Panc1 (cell line): ENCODE results near the gene CHD1L. TPM values are rescaled to one million over a fixed set of nuclear protein-coding genes. Genes with fewer than 3 reads are reported as not detected.

ENCODE experiments used
- ATAC-seq: fragments of 200-7000 bp; cut with Tn5 transposase; 2 replicates; pipeline ENCODE4 v1.9.1; 2020; ENCODE audit warnings: mild to moderate bottlenecking, moderate library complexity
- BruUV-seq: library from RNA; stranded (reverse); fragments of 400-500 nt; replicated peaks from 2 replicates; lab custom pipeline; 2021; lab: Mats Ljungman, UMichigan
- CTCF ChIA-PET: fragments of 300-600 bp; sonication (Branson Sonifier 250); formaldehyde crosslinking; loops from one replicate; lab custom pipeline; 2022; ENCODE audit warnings: antibody characterized with exemption; lab: Charles Lee
- POLR2A ChIA-PET: fragments of 300-600 bp; sonication (Branson Sonifier 250); formaldehyde crosslinking; loops from one replicate; lab custom pipeline; 2022; ENCODE audit warnings: antibody characterized with exemption; lab: Charles Lee
- DNase-seq: peaks from one replicate; pipeline ENCODE4 v3.0.0-alpha.2; 2010; ENCODE audit warnings: low read depth, low spot score
- H3K27ac ChIP-seq: 2 replicates; pipeline ENCODE4 v1.5.1; 2011; ENCODE audit warnings: mild to moderate bottlenecking, low read length, inconsistent platforms
- H3K27me3 ChIP-seq: fragments of 200-500 bp; sonication (Bioruptor generic); 2 replicates; pipeline ENCODE4 v1.6.0; 2014; ENCODE audit warnings: low read length, inconsistent platforms; ENCODE audit not compliant: control insufficient read depth, insufficient read depth
- H3K36me3 ChIP-seq: fragments of 200-500 bp; sonication (Bioruptor generic); 2 replicates; pipeline ENCODE4 v1.5.1; 2014; ENCODE audit warnings: inconsistent platforms, mild to moderate bottlenecking, low read length, moderate library complexity; ENCODE audit not compliant: control insufficient read depth, insufficient read depth
- H3K4me1 ChIP-seq: 2 replicates; pipeline ENCODE4 v1.5.1; 2011; ENCODE audit warnings: inconsistent platforms, mild to moderate bottlenecking, low read length, moderate library complexity; ENCODE audit not compliant: control insufficient read depth, insufficient read depth
- H3K4me3 ChIP-seq, 2 experiments: 2 replicates each; pipeline ENCODE4 v1.5.1; 2011 to 2012; ENCODE audit warnings: low read depth in 2 of 2, low read length in 2 of 2, mild to moderate bottlenecking in 2 of 2, inconsistent platforms in 1 of 2, moderate library complexity in 1 of 2
- H3K9me3 ChIP-seq: fragments of 200-500 bp; sonication (Bioruptor generic); 2 replicates; pipeline ENCODE4 v1.5.1; 2014; ENCODE audit warnings: low read depth, mild to moderate bottlenecking, inconsistent platforms, low read length, moderate library complexity; ENCODE audit not compliant: control insufficient read depth, insufficient read depth
- CTCF ChIP-seq: fragments of 450-650 bp; IDR thresholded peaks from 2 replicates; pipeline ENCODE4 v1.5.1; 2017; ENCODE audit warnings: mild to moderate bottlenecking
- POLR2AphosphoS5 ChIP-seq: IDR thresholded peaks from 2 replicates; pipeline ENCODE4 v1.6.1; 2012; ENCODE audit warnings: mild to moderate bottlenecking, low read depth, low read length, moderate library complexity
- REST ChIP-seq, 2 experiments: IDR thresholded peaks; 2 replicates each; pipeline ENCODE4 v1.6.1; 2011 to 2012; ENCODE audit warnings: low read depth in 2 of 2, control low read depth in 1 of 2, low read length in 1 of 2, mild to moderate bottlenecking in 1 of 2, moderate library complexity in 1 of 2; ENCODE audit not compliant: insufficient read depth in 1 of 2
- SIN3A ChIP-seq: IDR thresholded peaks from 2 replicates; pipeline ENCODE4 v1.6.1; 2012; ENCODE audit warnings: low read depth, mild to moderate bottlenecking, low read length, moderate library complexity, borderline replicate concordance; ENCODE audit not compliant: insufficient read depth
- TCF7L2 ChIP-seq: IDR thresholded peaks from 2 replicates; pipeline ENCODE4 v1.6.1; 2011; ENCODE audit warnings: mild to moderate bottlenecking, low read depth, low read length, inconsistent platforms
- in situ Hi-C: cut with HindIII; loops from 2 replicates; pipeline ENCODE4 v1.10.0; 2016; ENCODE audit warnings: low sequenced_read_pairs, low pct_unique_long_range_greater_than_20kb
- intact Hi-C: fragments of 100-400 bp; cut with micrococcal nuclease; formaldehyde crosslinking; loops from one replicate; pipeline ENCODE4 v1.10.0; 2022; ENCODE audit not compliant: unreplicated experiment
- total RNA-seq: library from RNA; stranded (reverse); gene quantifications from one replicate; pipeline ENCODE4 v1.2.1, GENCODE V29; 2021; ENCODE audit not compliant: unreplicated experiment

CHD1L gene
- total RNA-seq, 1 experiment from 2014 or later = 48.3 TPM

- no peak overlapping the region for H3K4me3 ChIP-seq
- no peak for DNase-seq
- BruUV-seq = no TSS peak
- intact Hi-C loops (no loop called here), in situ Hi-C loops (no loop called here)
- ChIA-PET POLR2A (no interaction called here), CTCF (interaction anchor here (1.9 kb wide), 1 partner anchor 98 kb away, joined by 7 read pairs; no protein-coding TSS in a partner anchor)
- peak; percentile 66; the same call in 1 of the 2 replicates for ATAC-seq
- H3K27me3 ChIP-seq = no peaks in the 10 kb centered on the region
- peaks cover 18% of the 10 kb centered on the region for H3K36me3 ChIP-seq
- no peak overlapping the region for H3K27ac ChIP-seq
- H3K9me3 ChIP-seq = peaks cover 8% of the 10 kb centered on the region; the same call in 1 of the 2 replicates
- no peaks in the 10 kb centered on the region for H3K4me1 ChIP-seq
- TF ChIP-seq SIN3A (no peak), CTCF (no peak), REST (IDR thresholded peaks at IDR 0.05; ENCODE audit: insufficient read depth in 1 of 2, low read depth in 2 of 2, low read length in 1 of 2) (no peak), POLR2AphosphoS5 (no peak), TCF7L2 (no peak)
Observed at GRCh38 chr1:147292012-147292411, 49.5 kb downstream of the CHD1L start.

GRCh38 chr1:147292631-147293251, 50.3 kb downstream of the CHD1L start:
- Histone ChIP-seq H3K4me3 (no peak overlapping the region), H3K27ac (no peak overlapping the region), H3K4me1 (no peaks in the 10 kb centered on the region), H3K36me3 (peaks cover 18% of the 10 kb centered on the region), H3K27me3 (no peaks in the 10 kb centered on the region), H3K9me3 (peaks cover 8% of the 10 kb centered on the region; the same call in 1 of the 2 replicates)
- POLR2A ChIA-PET = no interaction called here
- intact Hi-C loops (no loop called here), in situ Hi-C loops (no loop called here)
- DNase-seq (no peak), ATAC-seq (no peak)
- CTCF ChIA-PET = interaction anchor here (0.6 kb wide), 1 partner anchor 219 kb away, joined by 4 read pairs; no protein-coding TSS in a partner anchor
- BruUV-seq = no TSS peak
- no peak for TF ChIP-seq TCF7L2
- TF ChIP-seq SIN3A = no peak
- TF ChIP-seq REST (IDR thresholded peaks at IDR 0.05; ENCODE audit: insufficient read depth in 1 of 2, low read depth in 2 of 2, low read length in 1 of 2) = no peak
